Measurements from ENCODE around the gene CAPS2. TPM values are rescaled to one million over a fixed set of nuclear protein-coding genes. Genes with fewer than 3 reads are reported as not detected.

The CAPS2 gene
- total and polyA plus RNA-seq, 2 donors (not counting 3 experiments of a cell fraction or from before 2014, with no cell fraction given) = 0.61 to 1.7 TPM

DNA sequence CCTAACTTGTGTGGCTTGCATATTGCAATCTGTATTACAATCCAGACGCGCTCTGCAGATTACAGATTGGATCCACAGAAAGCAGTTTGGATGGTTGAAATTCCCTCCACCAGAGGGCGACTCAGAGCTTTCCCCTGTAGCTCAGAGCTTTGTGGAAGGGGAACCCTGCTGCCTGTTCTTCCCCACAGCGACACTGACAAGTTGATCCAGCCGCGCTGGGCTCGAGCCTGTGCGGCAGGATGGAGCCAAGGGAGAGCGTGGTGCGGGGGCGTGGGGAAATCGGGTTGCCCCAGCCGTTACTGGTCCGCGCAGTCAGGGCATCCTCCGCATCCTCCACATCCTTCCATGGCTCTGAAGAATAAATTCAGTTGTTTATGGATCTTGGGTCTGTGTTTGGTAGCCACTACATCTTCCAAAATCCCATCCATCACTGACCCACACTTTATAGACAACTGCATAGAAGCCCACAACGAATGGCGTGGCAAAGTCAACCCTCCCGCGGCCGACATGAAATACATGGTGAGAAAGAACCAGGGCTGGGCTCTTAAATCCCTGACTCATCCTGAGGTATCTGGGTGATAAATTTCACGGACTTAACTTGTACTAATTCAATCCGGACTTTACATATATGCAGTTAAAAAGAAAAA, 4.4 kb upstream of the CAPS2 start, which contains the start of gene GLIPR1L1:
Gene GLIPR1L1 (plus strand): TSS at position 287 of the 647 bp plus-strand sequence. CDS start 59 bp downstream, at position 346.
- POLR2A ChIA-PET = no interaction called here
- peak within 1 kb of the TSS; percentile 100 for H2AFZ ChIP-seq (ENCODE audit: low read depth, low read length)
- BruUV-seq (replicated peaks) = no TSS peak
- H4K20me1 ChIP-seq (replicated peaks; ENCODE audit: control insufficient read depth, extremely low read depth, insufficient read depth, low read length) = no peaks in the 10 kb centered on the region
- CTCF ChIA-PET = interaction anchor here (0.6 to 3.5 kb wide), 37 partner anchors 8 to 1676 kb away, joined by 3 to 25 read pairs (median 5); partner anchors contain the start of genes GLIPR1 and GLIPR1L2
- H3K4me1 ChIP-seq (ENCODE audit: control insufficient read depth, extremely low read depth, insufficient read depth, low read length) = peaks cover 10% of the 10 kb centered on the region
- intact Hi-C loops (cut with micrococcal nuclease) (loop anchor here (1.0 to 5.0 kb wide), 5 partner anchors 146 to 1123 kb away; partner anchors contain the start of genes BBS10 and GLIPR1), dilution Hi-C loops (cut with MboI; ENCODE audit: extremely low pct_ligation_motif_present, low sequenced_read_pairs) (no loop called here)
- peaks cover 2 to 13% of the 10 kb centered on the region in 2 experiments for H3K27me3 ChIP-seq (ENCODE audit: control insufficient read depth in 2 of 2, insufficient read depth in 2 of 2, low read length in 2 of 2)
- H3K79me2 ChIP-seq (ENCODE audit: control insufficient read depth, insufficient read depth, low read length) = no peaks in the 10 kb centered on the region
- H3K9me1 ChIP-seq (replicated peaks; ENCODE audit: control insufficient read depth, extremely low read depth, insufficient read depth, low read length) = no peaks in the 10 kb centered on the region
- no peaks in the 10 kb centered on the region for H3K9me3 ChIP-seq (replicated peaks; ENCODE audit: control insufficient read depth, insufficient read depth, low read length)
- TF ChIP-seq POLR2A (IDR thresholded peaks at IDR 0.05; ENCODE audit: low read depth, low read length) (no peak), JUN (IDR thresholded peaks at IDR 0.05; ENCODE audit: borderline replicate concordance, insufficient read depth, insufficient read length, low read depth) (no peak), POLR2AphosphoS5 (IDR thresholded peaks at IDR 0.05; ENCODE audit: insufficient read depth, low read depth, low read length) (no peak), FOS (IDR thresholded peaks at IDR 0.05; ENCODE audit: borderline replicate concordance, insufficient read depth, low read length) (no peak)
- TF ChIP-seq, protein P1, sequence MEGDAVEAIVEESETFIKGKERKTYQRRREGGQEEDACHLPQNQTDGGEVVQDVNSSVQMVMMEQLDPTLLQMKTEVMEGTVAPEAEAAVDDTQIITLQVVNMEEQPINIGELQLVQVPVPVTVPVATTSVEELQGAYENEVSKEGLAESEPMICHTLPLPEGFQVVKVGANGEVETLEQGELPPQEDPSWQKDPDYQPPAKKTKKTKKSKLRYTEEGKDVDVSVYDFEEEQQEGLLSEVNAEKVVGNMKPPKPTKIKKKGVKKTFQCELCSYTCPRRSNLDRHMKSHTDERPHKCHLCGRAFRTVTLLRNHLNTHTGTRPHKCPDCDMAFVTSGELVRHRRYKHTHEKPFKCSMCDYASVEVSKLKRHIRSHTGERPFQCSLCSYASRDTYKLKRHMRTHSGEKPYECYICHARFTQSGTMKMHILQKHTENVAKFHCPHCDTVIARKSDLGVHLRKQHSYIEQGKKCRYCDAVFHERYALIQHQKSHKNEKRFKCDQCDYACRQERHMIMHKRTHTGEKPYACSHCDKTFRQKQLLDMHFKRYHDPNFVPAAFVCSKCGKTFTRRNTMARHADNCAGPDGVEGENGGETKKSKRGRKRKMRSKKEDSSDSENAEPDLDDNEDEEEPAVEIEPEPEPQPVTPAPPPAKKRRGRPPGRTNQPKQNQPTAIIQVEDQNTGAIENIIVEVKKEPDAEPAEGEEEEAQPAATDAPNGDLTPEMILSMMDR (IDR thresholded peaks at IDR 0.05; ENCODE audit: extremely low read depth in 1 of 2, insufficient read depth in 1 of 2, low read depth in 1 of 2, low read length in 2 of 2) = peak; percentile 85 to 91
- TF ChIP-seq, protein P2, sequence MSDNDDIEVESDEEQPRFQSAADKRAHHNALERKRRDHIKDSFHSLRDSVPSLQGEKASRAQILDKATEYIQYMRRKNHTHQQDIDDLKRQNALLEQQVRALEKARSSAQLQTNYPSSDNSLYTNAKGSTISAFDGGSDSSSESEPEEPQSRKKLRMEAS (IDR thresholded peaks at IDR 0.05; ENCODE audit: insufficient read depth, insufficient read length) = no peak
- peak; percentile 88 for DNase-seq (ENCODE audit: low read depth, low spot score)
- no peak within 1 kb of the TSS for H3K27ac ChIP-seq (ENCODE audit: insufficient read depth, low read depth, low read length)
- H3K4me2 ChIP-seq (ENCODE audit: insufficient read depth, low read length) = peak within 1 kb of the TSS; percentile 91
- FAIRE-seq = peak; percentile 44
- peak within 1 kb of the TSS; percentile 20 to 58 (median 56) for H3K4me3 ChIP-seq (replicated peaks in 1 of 3; ENCODE audit: insufficient read depth in 1 of 3, low read depth in 1 of 3, low read length in 3 of 3)
- peak within 1 kb of the TSS; percentile 50 for H3K9ac ChIP-seq (replicated peaks; ENCODE audit: extremely low read depth, insufficient read depth, low read length)
- H3K36me3 ChIP-seq (ENCODE audit: control insufficient read depth in 2 of 2, extremely low read depth in 1 of 2, insufficient read depth in 2 of 2, low read length in 2 of 2) = no peaks in the 10 kb centered on the region
